H1 (cell line): ENCODE results near the gene GCAT. TPM values are rescaled to one million over a fixed set of nuclear protein-coding genes. Genes with fewer than 3 reads are reported as not detected.

ENCODE experiments used
- CTCF ChIA-PET: fragments of 300-600 bp; sonication (Branson Sonifier 250); formaldehyde crosslinking; loops from one replicate; lab custom pipeline; 2021; ENCODE audit not compliant: partially characterized antibody; lab: Charles Lee
- POLR2A ChIA-PET: fragments of 300-600 bp; sonication (Branson Sonifier 250); formaldehyde crosslinking; loops from one replicate; lab custom pipeline; 2021; ENCODE audit warnings: inconsistent platforms; ENCODE audit not compliant: partially characterized antibody; lab: Charles Lee
- DNase-seq, 2 experiments: peaks; one replicate each; pipeline versions ENCODE4 v3.0.0 to v3.0.0-alpha.2; 2010 to 2022; ENCODE audit warnings: low spot score in 2 of 2, low read depth in 1 of 2, mixed read lengths in 1 of 2
- FAIRE-seq: peaks from 2 replicates; lab custom pipeline; 2011; peaks lifted over from hg19 to GRCh38; lab: Jason Lieb, UNC
- H2AFZ ChIP-seq: 2 replicates; pipeline ENCODE4 v1.8.1; 2012; ENCODE audit warnings: low read length, inconsistent platforms
- H2AK5ac ChIP-seq: 2 replicates; pipeline ENCODE4 v1.6.1; 2013; ENCODE audit warnings: low read depth, low read length
- H2BK120ac ChIP-seq: replicated peaks from 2 replicates; pipeline ENCODE3; 2013; ENCODE audit warnings: low read depth, low read length, inconsistent platforms
- H2BK12ac ChIP-seq: 2 replicates; pipeline ENCODE4 v1.6.1; 2013; ENCODE audit warnings: low read depth, low read length
- H2BK15ac ChIP-seq: 2 replicates; pipeline ENCODE4 v1.6.1; 2013; ENCODE audit warnings: low read length
- H2BK20ac ChIP-seq: 2 replicates; pipeline ENCODE4 v1.6.1; 2013; ENCODE audit warnings: low read length
- H2BK5ac ChIP-seq: 2 replicates; pipeline ENCODE4 v1.6.1; 2013; ENCODE audit warnings: low read depth, low read length
- H3K14ac ChIP-seq: 2 replicates; pipeline ENCODE4 v1.6.1; 2013; ENCODE audit warnings: inconsistent platforms; ENCODE audit not compliant: insufficient read length
- H3K18ac ChIP-seq: 2 replicates; pipeline ENCODE4 v1.6.1; 2013; ENCODE audit warnings: low read length; ENCODE audit errors: extremely low read depth
- H3K23ac ChIP-seq: 2 replicates; pipeline ENCODE4 v1.6.1; 2013; ENCODE audit warnings: inconsistent platforms; ENCODE audit not compliant: insufficient read length
- H3K23me2 ChIP-seq: 2 replicates; pipeline ENCODE4 v1.6.1; 2013; ENCODE audit warnings: low read depth, low read length
- H3K27ac ChIP-seq: 2 replicates; pipeline ENCODE4 v1.6.1; 2011; ENCODE audit warnings: low read depth, low read length, inconsistent platforms
- H3K27me3 ChIP-seq, 4 experiments: replicated peaks in 1 of 4; 1 replicate in 1 of 4; 2 replicates in 3 of 4; pipeline versions ENCODE4 v1.6.1 to v1.8.1; 2011 to 2013; ENCODE audit warnings: low read length in 3 of 4, mild to moderate bottlenecking in 3 of 4, inconsistent platforms in 2 of 4, mixed read lengths in 2 of 4, moderate library complexity in 1 of 4; ENCODE audit not compliant: control insufficient read depth in 3 of 4, insufficient read depth in 3 of 4; ENCODE audit errors: extremely low read depth in 1 of 4
- H3K36me3 ChIP-seq, 4 experiments: 2 replicates each; pipeline versions ENCODE4 v1.6.1 to v1.8.1; 2011 to 2013; ENCODE audit warnings: mild to moderate bottlenecking in 4 of 4, low read length in 3 of 4, moderate library complexity in 2 of 4, control low read depth in 1 of 4, inconsistent platforms in 1 of 4; ENCODE audit not compliant: insufficient read depth in 4 of 4, control insufficient read depth in 2 of 4
- H3K4ac ChIP-seq: replicated peaks from 2 replicates; pipeline ENCODE3; 2013; ENCODE audit warnings: low read length, low read depth, mixed read lengths, inconsistent platforms; ENCODE audit not compliant: insufficient read length
- H3K4me1 ChIP-seq, 4 experiments: replicated peaks in 1 of 4; 1 replicate in 1 of 4; 2 replicates in 3 of 4; pipeline versions ENCODE4 v1.6.1 to v1.8.1; 2011 to 2013; ENCODE audit warnings: low read length in 3 of 4, inconsistent platforms in 2 of 4, mixed read lengths in 1 of 4; ENCODE audit not compliant: insufficient read depth in 4 of 4, control insufficient read depth in 3 of 4
- H3K4me2 ChIP-seq, 2 experiments: 2 replicates each; pipeline versions ENCODE4 v1.6.1 to v1.8.1; 2011 to 2013; ENCODE audit warnings: low read depth in 2 of 2, low read length in 2 of 2, control low read depth in 1 of 2, inconsistent platforms in 1 of 2, mild to moderate bottlenecking in 1 of 2; ENCODE audit not compliant: insufficient read depth in 1 of 2
- H3K4me3 ChIP-seq, 4 experiments: fragments of 200-600, 300-600 bp in 1 of 4; sonication (generic), shearing (Covaris generic), sonication (Bioruptor Twin) in 1 of 4; 2 replicates each; pipeline versions ENCODE4 v1.5.1 to v1.8.1; 2011 to 2016; ENCODE audit warnings: low read length in 4 of 4, low read depth in 3 of 4, control low read depth in 2 of 4, inconsistent platforms in 2 of 4, mild to moderate bottlenecking in 2 of 4, mixed read lengths in 1 of 4, moderate library complexity in 1 of 4; ENCODE audit not compliant: insufficient read depth in 2 of 4; ENCODE audit errors: extremely low read depth in 1 of 4
- H3K56ac ChIP-seq: replicated peaks from 2 replicates; pipeline ENCODE3; 2013; ENCODE audit warnings: low read depth, mild to moderate bottlenecking, mixed read lengths, low read length, inconsistent platforms; ENCODE audit not compliant: insufficient read length
- H3K79me1 ChIP-seq: 2 replicates; pipeline ENCODE4 v1.6.1; 2013; ENCODE audit warnings: low read depth, low read length, control low read depth
- H3K79me2 ChIP-seq, 2 experiments: 2 replicates each; pipeline versions ENCODE4 v1.6.1 to v1.8.1; 2012 to 2013; ENCODE audit warnings: low read length in 2 of 2, mild to moderate bottlenecking in 2 of 2, inconsistent platforms in 1 of 2; ENCODE audit not compliant: insufficient read depth in 2 of 2, control insufficient read depth in 1 of 2
- H3K9ac ChIP-seq, 4 experiments: replicated peaks in 1 of 4; 1 replicate in 1 of 4; 2 replicates in 3 of 4; pipeline versions ENCODE4 v1.6.1 to v1.8.1; 2011 to 2013; ENCODE audit warnings: low read depth in 3 of 4, low read length in 3 of 4, control low read depth in 2 of 4, mild to moderate bottlenecking in 2 of 4, moderate library complexity in 2 of 4, inconsistent platforms in 1 of 4; ENCODE audit errors: extremely low read depth in 1 of 4
- H3K9me3 ChIP-seq, 2 experiments: 2 replicates each; pipeline versions ENCODE4 v1.6.1 to v1.8.1; 2012 to 2013; ENCODE audit warnings: mild to moderate bottlenecking in 2 of 2, moderate library complexity in 2 of 2, control low read depth in 1 of 2, inconsistent platforms in 1 of 2, low read depth in 1 of 2, low read length in 1 of 2, mixed read lengths in 1 of 2; ENCODE audit not compliant: insufficient read depth in 2 of 2
- H4K20me1 ChIP-seq, 2 experiments: replicated peaks in 1 of 2; 2 replicates each; pipeline versions ENCODE3 to v1.8.1; 2011 to 2013; ENCODE audit warnings: inconsistent platforms in 2 of 2, low read length in 2 of 2, mild to moderate bottlenecking in 1 of 2; ENCODE audit not compliant: insufficient read depth in 2 of 2, control insufficient read depth in 1 of 2
- H4K5ac ChIP-seq: 2 replicates; pipeline ENCODE4 v1.6.1; 2013; ENCODE audit warnings: low read length, low read depth, mixed read lengths, inconsistent platforms; ENCODE audit not compliant: insufficient read length
- H4K8ac ChIP-seq: 2 replicates; pipeline ENCODE4 v1.8.0; 2013; ENCODE audit warnings: mild to moderate bottlenecking, moderate library complexity, low read length, inconsistent platforms; ENCODE audit not compliant: insufficient read depth; ENCODE audit errors: extremely low read depth
- H4K91ac ChIP-seq: replicated peaks from 2 replicates; pipeline ENCODE3; 2013; ENCODE audit warnings: low read length, mixed read lengths, inconsistent platforms; ENCODE audit not compliant: insufficient read length
- BACH1 ChIP-seq: IDR thresholded peaks from 2 replicates; pipeline ENCODE4 v1.6.1; 2012; ENCODE audit warnings: low read length, improper control_type of control experiment
- CREB1 ChIP-seq: IDR thresholded peaks from 2 replicates; pipeline ENCODE4 v1.6.1; 2012; ENCODE audit warnings: inconsistent platforms
- EZH2 ChIP-seq: fragments of 200-600 bp; sonication (generic); IDR thresholded peaks from 2 replicates; pipeline ENCODE4 v1.7.1; 2012; ENCODE audit warnings: low read depth, mild to moderate bottlenecking, moderate library complexity, low read length, inconsistent platforms; ENCODE audit not compliant: severe bottlenecking
- POLR2A ChIP-seq, 2 experiments: IDR thresholded peaks; 1 replicate in 1 of 2; 2 replicates in 1 of 2; pipeline ENCODE4 v1.6.1; 2011; ENCODE audit warnings: low read depth in 2 of 2, low read length in 2 of 2, mild to moderate bottlenecking in 2 of 2; ENCODE audit errors: control extremely low read depth in 1 of 2
- SUZ12 ChIP-seq: fragments of 200-600 bp; sonication (generic); IDR thresholded peaks from 2 replicates; pipeline ENCODE4 v1.6.1; 2012; ENCODE audit warnings: mild to moderate bottlenecking, inconsistent platforms, low read length, moderate library complexity, mixed read lengths
- WGBS, 2 experiments: shearing (Covaris generic) in 1 of 2; methylation state at CpG; one replicate each; pipeline versions ENCODE4 v1.1.6 to v1.1.7; 2013 to 2015; ENCODE audit warnings: low lambda C conversion rate in 2 of 2, mixed read lengths in 2 of 2, inconsistent platforms in 1 of 2, low coverage in 1 of 2, missing lambda C conversion rate in 1 of 2; ENCODE audit not compliant: insufficient replicate concordance in 2 of 2, insufficient coverage in 1 of 2, insufficient read length in 1 of 2; ENCODE audit errors: extremely low coverage in 1 of 2, missing lambda C conversion rate in 1 of 2; 5-methylcytosine and 5-hydroxymethylcytosine counted together
- polyA plus RNA-seq, 7 experiments: library from polyadenylated mRNA; depleted of rRNA in 3 of 7; stranded (reverse) in 5 of 7; unstranded in 2 of 7; fragments of >200 nt in 5 of 7; fragments of 200-250 nt in 2 of 7; gene quantifications; 1 replicate in 5 of 7; 2 replicates in 1 of 7; 4 replicates in 1 of 7; pipeline versions ENCODE4 v1.2.1 to v1.2.3, GENCODE V29; 2011 to 2013; ENCODE audit warnings: missing spikeins in 2 of 7, mixed read lengths in 2 of 7
- total RNA-seq: library from RNA; stranded (reverse); fragmentation: NEBNext Ultra II Directional; extraction: Animal tissue kit (Norgen Biotek cat#: 25700); gene quantifications from 2 replicates; pipeline ENCODE4 v1.2.1, GENCODE V29; 2021
- TF ChIP-seq, protein P1 (sequence below): IDR thresholded peaks from 2 replicates; pipeline ENCODE4 v1.6.1; 2011; ENCODE audit warnings: low read length, improper control_type of control experiment

GCAT gene
- total and polyA plus RNA-seq, 2 of the 8 experiments (the other 6 are each of a cell fraction or from before 2014, with no cell fraction given), result 24.3 to 47.5 TPM

DNA sequence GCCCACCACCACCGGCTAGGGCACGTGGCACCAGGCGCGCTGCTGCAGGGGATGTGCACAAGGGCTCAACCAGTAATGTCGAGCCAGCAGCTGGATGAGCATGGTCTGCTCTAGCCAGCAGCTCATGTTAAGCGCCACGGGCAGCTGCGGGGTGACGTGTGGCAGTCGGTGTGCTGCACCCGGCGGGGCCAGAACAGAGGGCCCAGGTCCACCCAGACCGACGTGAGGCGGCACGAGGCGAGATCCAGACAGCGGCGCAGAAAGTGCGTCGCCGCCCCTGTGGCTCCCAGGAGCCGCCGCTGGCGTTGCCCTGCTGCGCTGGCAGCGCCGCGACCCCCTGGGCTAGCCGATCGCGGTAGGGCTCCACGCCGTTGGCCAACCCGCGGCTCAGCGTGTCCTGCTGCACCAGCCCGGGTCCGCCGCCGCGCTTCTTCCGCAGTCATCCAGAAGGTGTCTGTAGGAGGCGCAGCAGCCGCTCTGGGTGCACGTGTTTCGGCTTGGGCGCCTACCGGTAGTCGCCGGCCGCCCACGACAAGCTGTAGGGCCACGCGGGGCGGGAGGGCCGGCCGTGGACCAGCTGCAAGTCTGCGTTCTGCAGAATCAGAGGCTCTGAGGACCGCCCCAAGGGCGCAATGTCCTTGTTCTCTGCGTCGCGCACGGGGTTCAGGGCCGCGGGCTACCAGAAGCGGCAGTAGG lies 10.8 kb downstream of the GCAT start:
- peak overlapping the region; percentile 53; the same call in 1 of the 2 replicates for H2AK5ac ChIP-seq
- ChIA-PET CTCF (interaction anchor here (0.7 to 7.7 kb wide), 28 partner anchors 8 to 194 kb away, joined by 3 to 80 read pairs (median 6); partner anchors contain the start of genes ANKRD54, EIF3L, GCAT and MICALL1), POLR2A (interaction anchor here (0.7 to 6.2 kb wide), 17 partner anchors 8 to 363 kb away, joined by 3 to 142 read pairs (median 5); partner anchors contain the start of genes ANKRD54, EIF3L, GCAT and PLA2G6)
- DNase-seq (peak in 1 of 2 experiments; percentile 81), FAIRE-seq (no peak)
- H2AFZ ChIP-seq, result peak overlapping the region; percentile 43; the same call in 1 of the 2 replicates
- H3K18ac ChIP-seq, result peak overlapping the region; percentile 91
- H2BK20ac ChIP-seq, result no peak overlapping the region
- peak overlapping the region; percentile 19 for H4K5ac ChIP-seq
- no peaks in the 10 kb centered on the region for H3K79me2 ChIP-seq
- H2BK12ac ChIP-seq, result peak overlapping the region; percentile 97; the same call in 1 of the 2 replicates
- H3K27me3 ChIP-seq, result peaks cover 0 to 26% (median 21%) of the 10 kb centered on the region in 4 experiments; a peak in 6 of 7 replicates
- no peaks in the 10 kb centered on the region for H3K79me1 ChIP-seq
- no peaks in the 10 kb centered on the region for H3K9me3 ChIP-seq
- peak overlapping the region; percentile 48 for H4K91ac ChIP-seq
- peaks cover 5 to 32% (median 25%) of the 10 kb centered on the region in 4 experiments for H3K4me1 ChIP-seq
- no peak overlapping the region for H3K23ac ChIP-seq
- H2BK120ac ChIP-seq, result no peak overlapping the region
- peak overlapping the region; percentile 85 for H3K4ac ChIP-seq
- peaks cover 0 to 9% (median 3%) of the 10 kb centered on the region in 4 experiments; a peak in 3 of 8 replicates for H3K36me3 ChIP-seq
- H2BK5ac ChIP-seq, result peak overlapping the region; percentile 84
- H3K9ac ChIP-seq, result peak overlapping the region in 3 of 4 experiments; percentile 24 to 42 (median 35); a peak in 5 of 7 replicates
- peaks cover 0 to 2% of the 10 kb centered on the region in 2 experiments for H4K20me1 ChIP-seq
- peaks cover 10% of the 10 kb centered on the region for H3K23me2 ChIP-seq
- peak overlapping the region; percentile 35 to 60 (median 46) for H3K4me3 ChIP-seq
- H3K14ac ChIP-seq, result no peak overlapping the region
- peak overlapping the region; percentile 96 to 98 for H3K4me2 ChIP-seq
- peak overlapping the region; percentile 88; the same call in 1 of the 2 replicates for H2BK15ac ChIP-seq
- H3K27ac ChIP-seq, result no peak overlapping the region
- H4K8ac ChIP-seq, result peak overlapping the region; percentile 54
- peak overlapping the region; percentile 84 for H3K56ac ChIP-seq
- 3% methylated on average over 65 of the region's 68 CpGs; no CpG with 5 or more reads in 1 of the 2 experiments for WGBS, 2 experiments
- TF ChIP-seq SUZ12 (no peak; the same call in 1 of the 2 replicates), CREB1 (peak; percentile 27; the same call in 1 of the 2 replicates), POLR2A (IDR thresholded peaks at IDR 0.05; ENCODE audit: control extremely low read depth in 1 of 2, low read depth in 2 of 2, low read length in 2 of 2) (0 out of 3 replicates have a peak, but pooled peaks of 1 of the 2 experiments have one; percentile 21), EZH2 (peak; percentile 46), BACH1 (no peak)
- TF ChIP-seq, protein P1, sequence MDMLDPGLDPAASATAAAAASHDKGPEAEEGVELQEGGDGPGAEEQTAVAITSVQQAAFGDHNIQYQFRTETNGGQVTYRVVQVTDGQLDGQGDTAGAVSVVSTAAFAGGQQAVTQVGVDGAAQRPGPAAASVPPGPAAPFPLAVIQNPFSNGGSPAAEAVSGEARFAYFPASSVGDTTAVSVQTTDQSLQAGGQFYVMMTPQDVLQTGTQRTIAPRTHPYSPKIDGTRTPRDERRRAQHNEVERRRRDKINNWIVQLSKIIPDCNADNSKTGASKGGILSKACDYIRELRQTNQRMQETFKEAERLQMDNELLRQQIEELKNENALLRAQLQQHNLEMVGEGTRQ, result no peak
